Kidney (tissue), 14 donors: ENCODE measurements around the gene CAMTA1. TPM values are rescaled to one million over a fixed set of nuclear protein-coding genes. Genes with fewer than 3 reads are reported as not detected.

ENCODE experiments used
- DNase-seq, 5 donors: peaks; one replicate each; pipeline ENCODE4 v3.0.0-alpha.2; 2013 to 2020
- FAIRE-seq: peaks from 2 replicates; lab custom pipeline; 2012; peaks lifted over from hg19 to GRCh38; lab: Jason Lieb, UNC
- H3K27ac ChIP-seq, 2 donors: one replicate each; pipeline ENCODE4 v1.7.0; 2013; ENCODE audit warnings: low read depth in 2 of 2, low read length in 2 of 2, inconsistent platforms in 1 of 2
- H3K27me3 ChIP-seq: one replicate; pipeline ENCODE4 v1.7.1; 2013; ENCODE audit warnings: low read length, inconsistent platforms; ENCODE audit not compliant: control insufficient read depth, insufficient read depth
- H3K36me3 ChIP-seq, 3 donors: one replicate each; pipeline versions ENCODE4 v1.7.0 to v1.7.1; 2013; ENCODE audit warnings: low read length in 3 of 3, control low read depth in 1 of 3, inconsistent platforms in 1 of 3; ENCODE audit not compliant: insufficient read depth in 3 of 3, control insufficient read depth in 2 of 3
- H3K4me1 ChIP-seq, 3 donors: one replicate each; pipeline versions ENCODE4 v1.7.0 to v1.7.1; 2013; ENCODE audit warnings: low read length in 3 of 3, inconsistent platforms in 1 of 3, low read depth in 1 of 3; ENCODE audit not compliant: control insufficient read depth in 2 of 3, insufficient read depth in 2 of 3
- H3K4me3 ChIP-seq, 3 donors: one replicate each; pipeline versions ENCODE4 v1.7.0 to v1.8.1; 2013; ENCODE audit warnings: low read length in 3 of 3, control low read depth in 1 of 3, inconsistent platforms in 1 of 3
- H3K9ac ChIP-seq, 3 donors: one replicate each; pipeline versions ENCODE4 v1.7.0 to v1.7.1; 2013; ENCODE audit warnings: low read length in 3 of 3, control low read depth in 1 of 3, inconsistent platforms in 1 of 3
- H3K9me3 ChIP-seq, 3 donors: one replicate each; pipeline versions ENCODE4 v1.7.0 to v1.7.1; 2013; ENCODE audit warnings: low read length in 3 of 3, control low read depth in 1 of 3, inconsistent platforms in 1 of 3; ENCODE audit not compliant: control insufficient read depth in 2 of 3, insufficient read depth in 1 of 3
- CTCF ChIP-seq: IDR thresholded peaks from 3 replicates; pipeline ENCODE4 v1.5.1; 2012; ENCODE audit warnings: mild to moderate bottlenecking, moderate library complexity, borderline replicate concordance; ENCODE audit not compliant: insufficient read depth; ENCODE audit errors: extremely low read depth
- intact Hi-C: fragments of 100-400 bp; cut with DNase I; formaldehyde crosslinking; loops from one replicate; pipeline ENCODE4 v1.11.1; 2022
- polyA plus RNA-seq: library from polyadenylated mRNA; stranded (reverse); fragments of 350-450 nt; fragmentation: Illumina TruSeq; extraction: RNeasy Lipid Tissue Mini Kit (QIAGEN cat#74804); gene quantifications from one replicate; pipeline ENCODE4 v1.2.3, GENCODE V29; 2014; ENCODE audit warnings: low read depth, low replicate concordance; ENCODE audit not compliant: insufficient read depth
- total RNA-seq: library from RNA; stranded (reverse); fragmentation: NEBNext Ultra II Directional; extraction: Animal tissue kit (Norgen Biotek cat#: 25700); gene quantifications from one replicate; pipeline ENCODE4 v1.2.1, GENCODE V29; 2021
- donor health status: control.
- donor health status: control.
- donor health status: control.
- donor health status: control.
- donor health status: control.
- donor health status: DM: yes; HTN: yes; CAD: no.
- donor health status: Normal renal cell carcinoma (clear cell type).

Gene CAMTA1
- total and polyA plus RNA-seq, 2 donors from 2014 or later, result 79.0 to 170 TPM

- DNase-seq, result no peak
- Histone ChIP-seq H3K9ac (no peak overlapping the region), H3K4me1 (peaks cover 0 to 5% (median 0%) of the 10 kb centered on the region in 3 donors), H3K9me3 (no peaks in the 10 kb centered on the region), H3K27ac (no peak overlapping the region), H3K27me3 (no peaks in the 10 kb centered on the region), H3K36me3 (no peaks in the 10 kb centered on the region), H3K4me3 (no peak overlapping the region)
- no peak for TF ChIP-seq CTCF
- no peak for FAIRE-seq
- intact Hi-C loops, result no loop called here
Measured at GRCh38 chr1:7094509-7094908, 309.3 kb downstream of the CAMTA1 start.

GRCh38 chr1:7095343-7095964 lies 310.2 kb downstream of the CAMTA1 start:
- Histone ChIP-seq H3K27me3 (no peaks in the 10 kb centered on the region), H3K36me3 (no peaks in the 10 kb centered on the region), H3K9ac (no peak overlapping the region), H3K4me1 (peaks cover 0 to 5% (median 0%) of the 10 kb centered on the region in 3 donors), H3K9me3 (no peaks in the 10 kb centered on the region), H3K27ac (no peak overlapping the region), H3K4me3 (no peak overlapping the region)
- DNase-seq (no peak), FAIRE-seq (no peak)
- TF ChIP-seq CTCF, result no peak
- intact Hi-C loops, result no loop called here

GRCh38 chr1:7097938-7098592 lies 312.8 kb downstream of the CAMTA1 start:
- Histone ChIP-seq H3K4me1 (peaks cover 0 to 5% (median 0%) of the 10 kb centered on the region in 3 donors), H3K27ac (peak overlapping the region in 1 of 2 donors; percentile 43), H3K4me3 (no peak overlapping the region), H3K9ac (no peak overlapping the region), H3K9me3 (no peaks in the 10 kb centered on the region), H3K27me3 (no peaks in the 10 kb centered on the region), H3K36me3 (no peaks in the 10 kb centered on the region)
- FAIRE-seq (no peak), DNase-seq (peak in 2 of 5 donors; percentile 8 to 24)
- TF ChIP-seq CTCF, result no peak
- intact Hi-C loops, result no loop called here
